IPS-18a (cell line): Measurements from ENCODE around the gene ERH.
"Not testable (repeated sequence)": the region's sequence is repeated elsewhere in the genome, so short reads cannot be mapped to it uniquely, and the experiment has no call there.

ENCODE experiments used
- H3K27ac ChIP-seq: one replicate; pipeline ENCODE4 v1.5.1; 2013; ENCODE audit warnings: low read length
- H3K27me3 ChIP-seq: one replicate; pipeline ENCODE4 v1.6.1; 2013; ENCODE audit warnings: mild to moderate bottlenecking, low read length; ENCODE audit not compliant: control insufficient read depth, insufficient read depth
- H3K36me3 ChIP-seq: one replicate; pipeline ENCODE4 v1.6.1; 2013; ENCODE audit warnings: low read depth, low read length; ENCODE audit not compliant: control insufficient read depth
- H3K4me1 ChIP-seq: one replicate; pipeline ENCODE4 v1.6.1; 2013; ENCODE audit warnings: low read depth, low read length; ENCODE audit not compliant: control insufficient read depth
- H3K4me3 ChIP-seq: one replicate; pipeline ENCODE4 v1.5.1; 2013; ENCODE audit warnings: low read length
- H3K9ac ChIP-seq: one replicate; pipeline ENCODE4 v1.6.1; 2013; ENCODE audit warnings: mild to moderate bottlenecking, low read length, moderate library complexity
- H3K9me3 ChIP-seq: one replicate; pipeline ENCODE4 v1.6.1; 2013; ENCODE audit warnings: low read depth, low read length; ENCODE audit not compliant: control insufficient read depth

ERH gene

DNA sequence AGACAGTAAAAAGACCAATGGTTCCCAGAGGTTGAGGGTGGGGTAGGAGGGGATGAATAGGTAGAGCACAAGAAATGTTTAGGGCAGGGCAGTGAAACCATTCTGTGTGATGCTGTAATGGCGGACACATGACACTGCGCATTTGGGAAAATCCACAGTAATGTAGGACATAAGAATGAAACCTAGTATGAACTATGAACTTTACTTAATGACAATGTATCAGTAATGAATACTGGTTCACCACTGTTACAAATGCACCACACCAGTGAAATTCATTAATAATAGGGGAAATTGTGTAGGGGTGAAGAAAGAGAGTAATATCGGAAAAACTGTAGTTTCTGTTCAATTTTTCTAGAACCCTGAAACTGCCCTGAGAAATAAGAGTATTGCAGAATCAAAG lies 5.6 kb downstream of the ERH start:
- H3K9ac ChIP-seq: no peak overlapping the region

DNA sequence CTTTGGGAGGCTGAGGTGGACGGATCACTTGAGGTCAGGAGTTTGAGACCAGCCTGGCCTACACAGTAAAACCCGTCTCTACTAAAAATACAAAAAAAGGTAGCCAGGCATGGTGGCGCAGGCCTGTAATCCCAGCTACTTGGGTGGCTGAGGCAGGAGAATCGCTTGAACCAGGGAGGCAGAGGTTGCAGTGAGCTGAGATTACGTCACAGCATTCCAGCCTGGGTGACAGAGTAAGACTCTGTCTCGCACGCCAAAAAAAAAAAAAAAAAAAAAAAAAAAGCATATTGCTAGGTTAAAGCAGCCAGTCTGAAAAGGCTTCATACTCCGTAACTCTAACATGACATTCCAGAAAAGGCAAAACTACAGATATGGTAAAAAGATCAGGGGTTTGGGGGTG lies 6.7 kb downstream of the ERH start:
- not testable (repeated sequence) for H3K27me3 ChIP-seq, H3K9me3 ChIP-seq, H3K4me3 ChIP-seq, H3K27ac ChIP-seq, H3K4me1 ChIP-seq, H3K9ac ChIP-seq
- peaks cover 86% of the 10 kb centered on the region for H3K36me3 ChIP-seq

More for the DNA sequence above, 5.6 kb downstream of the ERH start:
- Histone ChIP-seq H3K9me3 (no peaks in the 10 kb centered on the region), H3K4me1 (peaks cover 6% of the 10 kb centered on the region), H3K27me3 (no peaks in the 10 kb centered on the region), H3K27ac (no peak overlapping the region), H3K4me3 (no peak overlapping the region), H3K36me3 (peaks cover 76% of the 10 kb centered on the region)

DNA sequence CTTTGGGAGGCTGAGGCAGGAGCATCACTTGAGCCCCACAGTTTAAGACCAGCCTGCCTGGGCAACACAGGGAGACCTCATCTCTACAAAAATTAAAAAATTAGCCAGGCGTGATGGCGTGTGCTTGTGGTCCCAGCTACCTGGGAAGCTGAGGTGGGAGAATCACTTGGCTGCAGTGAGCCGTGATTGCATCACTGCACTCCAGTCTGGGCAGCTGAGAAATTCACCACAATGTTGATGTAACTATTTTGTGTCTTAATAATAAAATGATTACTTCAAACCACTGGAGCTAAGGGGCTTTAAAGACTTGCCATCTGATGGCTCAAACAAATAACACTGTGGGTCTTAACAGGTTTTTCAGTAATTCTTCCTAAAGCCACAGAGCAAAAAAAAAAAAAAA lies 10.8 kb downstream of the ERH start:
- Histone ChIP-seq H3K4me1 (no peaks in the 10 kb centered on the region), H3K4me3 (no peak overlapping the region), H3K27ac (no peak overlapping the region), H3K36me3 (peaks cover 86% of the 10 kb centered on the region), H3K27me3 (no peaks in the 10 kb centered on the region), H3K9ac (no peak overlapping the region), H3K9me3 (no peaks in the 10 kb centered on the region)

DNA sequence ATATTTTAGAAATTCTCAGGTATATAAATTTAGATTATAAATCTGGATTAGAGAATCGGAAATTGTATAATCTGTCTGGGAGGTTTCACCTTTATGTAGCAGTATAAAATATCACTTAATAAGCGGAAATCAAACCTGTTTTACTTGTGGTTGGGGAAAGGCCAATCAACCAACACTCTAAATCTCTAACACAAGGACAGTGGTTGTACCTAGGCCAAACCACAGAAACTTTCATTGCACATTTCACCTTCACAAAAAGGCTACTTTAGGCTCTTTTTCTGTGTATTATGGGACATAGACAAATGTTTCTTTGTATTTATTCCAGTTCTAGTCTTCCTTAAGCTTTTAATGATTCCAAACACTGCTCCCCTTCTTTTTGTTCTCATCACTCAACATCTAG lies 19.8 kb downstream of the ERH start:
- Histone ChIP-seq H3K36me3 (peaks cover 56% of the 10 kb centered on the region), H3K27me3 (no peaks in the 10 kb centered on the region), H3K9ac (no peak overlapping the region), H3K4me1 (no peaks in the 10 kb centered on the region), H3K9me3 (no peaks in the 10 kb centered on the region), H3K27ac (no peak overlapping the region), H3K4me3 (no peak overlapping the region)

DNA sequence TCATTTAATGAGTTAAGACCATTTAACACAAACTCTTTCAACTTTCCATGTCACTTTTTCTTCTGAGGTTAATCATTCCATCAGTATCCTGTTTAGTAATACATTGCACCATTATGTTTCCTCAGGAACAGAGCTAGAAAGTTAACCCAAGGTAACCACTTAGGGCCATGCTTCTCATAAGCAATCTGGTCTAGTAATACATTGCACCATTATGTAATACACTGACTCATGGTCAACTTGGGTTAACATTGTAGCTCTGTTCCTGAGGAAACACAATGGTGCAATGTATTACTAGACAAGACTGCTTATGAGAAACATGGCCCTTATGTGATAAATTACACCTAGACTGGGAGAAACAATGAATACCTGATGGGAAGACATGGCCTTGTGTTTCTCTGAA lies 21.7 kb downstream of the ERH start:
- Histone ChIP-seq H3K27me3 (no peaks in the 10 kb centered on the region), H3K9me3 (no peaks in the 10 kb centered on the region), H3K4me3 (no peak overlapping the region), H3K9ac (no peak overlapping the region), H3K36me3 (peaks cover 49% of the 10 kb centered on the region), H3K27ac (no peak overlapping the region), H3K4me1 (no peaks in the 10 kb centered on the region)

DNA sequence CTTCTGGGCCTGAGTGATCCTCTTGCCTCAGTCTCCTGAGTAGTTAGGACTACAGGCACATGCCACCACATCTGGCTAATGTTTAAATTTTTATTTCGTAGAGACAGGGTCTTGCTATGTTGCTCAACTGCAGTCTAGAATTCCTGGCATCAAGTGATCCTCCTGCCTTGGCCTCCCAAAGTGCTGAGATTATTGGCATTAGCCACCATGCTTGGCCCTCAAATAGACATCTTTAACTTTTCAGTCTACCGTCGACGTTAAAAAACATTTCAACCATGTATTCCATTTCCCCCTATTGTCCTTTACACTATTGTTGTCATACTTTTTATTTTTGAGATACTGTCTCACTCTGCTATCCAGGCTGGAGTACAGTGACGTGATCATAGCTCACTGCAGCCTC lies 22.4 kb downstream of the ERH start:
- no peak overlapping the region for H3K27ac ChIP-seq
- no peaks in the 10 kb centered on the region for H3K9me3 ChIP-seq
- no peak overlapping the region for H3K4me3 ChIP-seq
- H3K27me3 ChIP-seq: no peaks in the 10 kb centered on the region
- H3K9ac ChIP-seq: no peak overlapping the region
- no peaks in the 10 kb centered on the region for H3K4me1 ChIP-seq
- peaks cover 46% of the 10 kb centered on the region for H3K36me3 ChIP-seq

DNA sequence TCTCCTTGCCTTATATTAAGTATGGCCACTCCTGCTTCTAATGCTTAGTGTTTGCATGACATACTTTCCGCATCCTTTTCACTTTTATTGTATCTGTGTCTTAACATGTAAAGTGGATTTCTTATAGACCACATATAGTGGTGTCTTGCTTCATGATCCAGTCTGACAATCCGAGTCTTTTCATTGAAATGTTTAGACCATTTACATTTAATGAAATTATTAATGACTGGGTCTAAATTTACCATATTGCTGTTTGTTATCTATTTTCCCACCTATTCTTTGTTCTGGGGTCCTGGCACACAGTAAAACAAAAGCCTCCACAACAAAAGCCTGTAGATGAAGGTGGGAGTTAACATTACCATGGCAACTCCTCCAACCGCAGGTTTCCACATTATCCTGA lies 22.9 kb downstream of the ERH start:
- H3K9me3 ChIP-seq: no peaks in the 10 kb centered on the region
- peaks cover 41% of the 10 kb centered on the region for H3K36me3 ChIP-seq
- H3K27ac ChIP-seq: no peak overlapping the region

DNA sequence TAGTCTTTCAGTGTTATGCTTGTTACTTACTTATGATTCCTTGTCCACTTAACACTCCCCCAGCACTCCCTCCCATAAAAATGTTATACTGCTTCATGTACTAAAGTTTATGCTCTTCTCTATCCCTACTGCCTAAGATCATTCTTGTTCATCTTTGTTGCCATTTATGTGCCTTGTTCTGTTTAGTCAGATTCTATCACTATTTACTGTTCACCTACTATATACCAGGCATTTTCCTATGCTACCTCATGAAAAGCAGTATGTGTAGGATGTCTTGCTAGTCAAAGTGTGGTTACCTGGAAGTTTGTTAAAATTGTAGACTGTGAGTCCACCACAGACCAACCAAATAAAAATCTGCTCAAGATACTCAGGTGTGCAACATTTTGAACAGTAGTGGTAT lies 23.9 kb downstream of the ERH start:
- Histone ChIP-seq H3K9me3 (no peaks in the 10 kb centered on the region), H3K27me3 (no peaks in the 10 kb centered on the region), H3K4me3 (no peak overlapping the region), H3K36me3 (peaks cover 31% of the 10 kb centered on the region), H3K9ac (no peak overlapping the region), H3K27ac (no peak overlapping the region), H3K4me1 (no peaks in the 10 kb centered on the region)

More for the DNA sequence above, 22.9 kb downstream of the ERH start:
- Histone ChIP-seq H3K9ac (no peak overlapping the region), H3K27me3 (no peaks in the 10 kb centered on the region), H3K4me3 (no peak overlapping the region), H3K4me1 (no peaks in the 10 kb centered on the region)

DNA sequence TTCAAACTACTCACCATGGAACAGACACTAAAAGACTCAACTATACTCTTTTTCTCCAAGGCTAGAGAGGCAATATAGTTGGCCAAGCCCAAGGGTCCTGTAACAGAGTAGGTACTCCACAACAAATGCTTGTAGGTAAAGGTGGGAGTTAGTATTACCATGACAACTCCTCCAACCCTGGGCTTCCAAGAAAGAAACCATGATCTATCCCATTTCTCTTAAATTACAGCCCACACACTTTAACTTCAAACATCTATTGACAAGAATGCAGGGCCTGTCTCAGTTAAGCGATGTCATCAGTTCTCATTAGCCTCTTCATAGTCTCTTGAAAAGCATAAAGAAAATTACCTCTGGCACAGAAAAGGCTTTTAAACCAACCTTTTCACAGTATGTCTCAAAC lies 25.0 kb downstream of the ERH start:
- H3K27ac ChIP-seq: no peak overlapping the region
- no peak overlapping the region for H3K4me3 ChIP-seq
- no peaks in the 10 kb centered on the region for H3K27me3 ChIP-seq
- H3K4me1 ChIP-seq: no peaks in the 10 kb centered on the region
- H3K9me3 ChIP-seq: no peaks in the 10 kb centered on the region
- peaks cover 31% of the 10 kb centered on the region for H3K36me3 ChIP-seq
- no peak overlapping the region for H3K9ac ChIP-seq

DNA sequence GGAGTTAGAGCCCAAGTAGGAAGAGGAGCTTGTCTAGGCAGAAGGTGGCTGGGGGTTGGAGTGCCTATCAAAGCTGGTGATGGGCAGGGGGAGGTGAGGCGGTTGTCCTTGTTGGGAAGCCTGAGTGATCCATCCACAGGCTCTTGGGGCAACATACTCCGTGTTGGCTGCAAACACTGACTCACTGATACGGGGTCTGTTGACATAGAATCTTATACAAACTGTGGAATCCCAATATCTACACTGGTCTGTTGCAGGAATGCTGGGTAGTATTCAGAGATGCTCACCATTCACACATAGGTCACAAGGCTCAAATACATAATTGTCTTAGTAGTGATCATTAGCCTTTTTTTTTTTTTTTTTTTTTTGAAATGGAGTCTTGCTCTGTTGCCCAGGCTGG lies 26.0 kb downstream of the ERH start:
- Histone ChIP-seq H3K9me3 (no peaks in the 10 kb centered on the region), H3K4me3 (no peak overlapping the region), H3K27ac (no peak overlapping the region), H3K36me3 (peaks cover 28% of the 10 kb centered on the region), H3K27me3 (no peaks in the 10 kb centered on the region), H3K4me1 (no peaks in the 10 kb centered on the region), H3K9ac (no peak overlapping the region)

DNA sequence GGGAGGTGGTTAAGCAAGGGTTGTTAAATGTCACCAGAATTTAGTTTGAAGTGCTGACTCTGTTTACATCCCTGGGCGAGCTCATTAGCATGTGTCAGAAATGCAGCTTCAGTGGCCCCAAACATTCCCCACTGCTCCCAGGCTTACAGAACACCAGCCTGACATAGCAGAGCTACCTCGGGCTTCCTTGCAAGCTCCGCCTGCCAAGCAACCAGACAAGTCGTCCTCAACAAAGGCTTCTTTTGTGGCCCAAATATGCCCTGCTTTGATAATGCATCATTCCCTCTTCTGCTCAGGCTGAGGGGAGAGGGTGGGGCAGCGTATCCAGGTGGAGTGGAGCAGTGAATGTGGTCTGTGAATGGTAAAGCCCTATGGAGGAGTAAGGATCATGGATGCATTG lies 28.0 kb downstream of the ERH start:
- H3K4me3 ChIP-seq: no peak overlapping the region
- no peaks in the 10 kb centered on the region for H3K9me3 ChIP-seq
- H3K4me1 ChIP-seq: no peaks in the 10 kb centered on the region
- no peak overlapping the region for H3K9ac ChIP-seq
- H3K36me3 ChIP-seq: peaks cover 9% of the 10 kb centered on the region
- H3K27me3 ChIP-seq: no peaks in the 10 kb centered on the region
- H3K27ac ChIP-seq: no peak overlapping the region

DNA sequence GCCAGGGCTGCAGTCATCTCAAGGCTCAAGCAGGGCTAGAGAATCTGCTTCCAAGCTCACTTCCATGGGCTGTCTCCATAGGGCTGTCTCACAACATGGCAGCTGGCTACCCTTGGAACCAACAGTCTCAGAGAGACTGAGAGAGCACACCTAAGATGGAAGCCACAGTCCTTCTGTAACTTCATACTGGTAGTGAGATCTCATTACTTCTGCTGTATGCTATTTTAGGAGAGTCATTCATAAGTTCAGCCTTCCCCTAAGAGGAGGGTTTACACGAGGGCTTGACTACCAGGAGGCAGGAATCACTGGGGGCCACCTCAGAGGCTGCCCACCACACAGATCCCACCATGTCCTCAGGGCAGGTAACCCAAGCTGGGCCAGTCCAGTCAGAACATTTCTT lies 29.7 kb downstream of the ERH start:
- Histone ChIP-seq H3K4me3 (no peak overlapping the region), H3K9ac (no peak overlapping the region), H3K27me3 (no peaks in the 10 kb centered on the region), H3K36me3 (no peaks in the 10 kb centered on the region), H3K4me1 (no peaks in the 10 kb centered on the region), H3K9me3 (no peaks in the 10 kb centered on the region), H3K27ac (no peak overlapping the region)
